OCI-LY1 (cell line): ENCODE data around the gene NOS3.

Source experiments
- H2AFZ ChIP-seq: fragments of 200-600 bp; sonication (generic), shearing (Covaris generic); 2 replicates; pipeline ENCODE4 v1.6.0; 2014; ENCODE audit warnings: antibody characterized with exemption, mild to moderate bottlenecking, low read length
- H3F3A ChIP-seq: fragments of 200-600 bp; sonication (generic), shearing (Covaris generic); 2 replicates; pipeline ENCODE4 v1.6.0; 2014; ENCODE audit warnings: mild to moderate bottlenecking, antibody characterized with exemption, low read length, moderate library complexity; ENCODE audit not compliant: insufficient read depth
- H3K27ac ChIP-seq: fragments of 200-600 bp; sonication (generic); 2 replicates; pipeline ENCODE4 v1.5.1; 2014; ENCODE audit warnings: low read length, mixed run types, mild to moderate bottlenecking, low read depth; ENCODE audit not compliant: poor library complexity, severe bottlenecking
- H3K27me3 ChIP-seq: fragments of 200-600 bp; sonication (generic); 2 replicates; pipeline ENCODE4 v1.6.0; 2014; ENCODE audit warnings: antibody characterized with exemption, mild to moderate bottlenecking, low read length, moderate library complexity; ENCODE audit not compliant: insufficient read depth
- H3K36me3 ChIP-seq: fragments of 200-600 bp; sonication (generic); 2 replicates; pipeline ENCODE4 v1.6.1; 2014; ENCODE audit warnings: mild to moderate bottlenecking, antibody characterized with exemption, low read length, moderate library complexity, mixed read lengths; ENCODE audit not compliant: insufficient read depth
- H3K4me1 ChIP-seq: fragments of 200-600 bp; sonication (generic); 2 replicates; pipeline ENCODE4 v1.5.1; 2014; ENCODE audit warnings: mild to moderate bottlenecking, low read length, moderate library complexity; ENCODE audit not compliant: insufficient read depth, severe bottlenecking
- H3K4me2 ChIP-seq: fragments of 200-600 bp; sonication (generic), shearing (Covaris generic); 2 replicates; pipeline ENCODE4 v1.6.1; 2014; ENCODE audit warnings: low read length
- H3K4me3 ChIP-seq: fragments of 200-600 bp; sonication (generic); 2 replicates; pipeline ENCODE4 v1.5.1; 2014; ENCODE audit warnings: low read length, low read depth, mild to moderate bottlenecking, mixed read lengths; ENCODE audit not compliant: poor library complexity, severe bottlenecking
- H3K79me2 ChIP-seq: fragments of 200-600 bp; shearing (Covaris generic); 2 replicates; pipeline ENCODE4 v1.6.1; 2016; ENCODE audit warnings: mixed run types, low read length, mixed read lengths; ENCODE audit not compliant: insufficient read depth
- H3K9ac ChIP-seq: fragments of 200-600 bp; sonication (generic), shearing (Covaris generic); 2 replicates; pipeline ENCODE4 v1.6.1; 2014; ENCODE audit warnings: mild to moderate bottlenecking, low read length, mixed read lengths
- H3K9me2 ChIP-seq: fragments of 200-600 bp; sonication (generic), shearing (Covaris generic); 2 replicates; pipeline ENCODE4 v1.6.1; 2014; ENCODE audit warnings: low read depth, mild to moderate bottlenecking, low read length, mixed read lengths
- H3K9me3 ChIP-seq: fragments of 200-600 bp; shearing (Covaris generic); 2 replicates; pipeline ENCODE4 v1.6.1; 2014; ENCODE audit warnings: low read length, mixed read lengths
- H4K20me1 ChIP-seq: fragments of 200-600 bp; sonication (generic), shearing (Covaris generic); 2 replicates; pipeline ENCODE4 v1.6.0; 2016; ENCODE audit warnings: mild to moderate bottlenecking, low read length; ENCODE audit not compliant: insufficient read depth
- CTCF ChIP-seq: fragments of 200-600 bp; sonication (generic), shearing (Covaris generic); IDR thresholded peaks from 2 replicates; pipeline ENCODE4 v1.5.1; 2017; ENCODE audit warnings: mild to moderate bottlenecking, antibody characterized with exemption, low read length, moderate library complexity, mixed read lengths
- EZH2 ChIP-seq: fragments of 200-600 bp; sonication (generic), shearing (Covaris generic); IDR thresholded peaks from 2 replicates; pipeline ENCODE4 v1.8.0; 2017; ENCODE audit warnings: borderline replicate concordance, mixed run types, mild to moderate bottlenecking, antibody characterized with exemption, low read length, moderate library complexity, mixed read lengths

Gene NOS3

DNA sequence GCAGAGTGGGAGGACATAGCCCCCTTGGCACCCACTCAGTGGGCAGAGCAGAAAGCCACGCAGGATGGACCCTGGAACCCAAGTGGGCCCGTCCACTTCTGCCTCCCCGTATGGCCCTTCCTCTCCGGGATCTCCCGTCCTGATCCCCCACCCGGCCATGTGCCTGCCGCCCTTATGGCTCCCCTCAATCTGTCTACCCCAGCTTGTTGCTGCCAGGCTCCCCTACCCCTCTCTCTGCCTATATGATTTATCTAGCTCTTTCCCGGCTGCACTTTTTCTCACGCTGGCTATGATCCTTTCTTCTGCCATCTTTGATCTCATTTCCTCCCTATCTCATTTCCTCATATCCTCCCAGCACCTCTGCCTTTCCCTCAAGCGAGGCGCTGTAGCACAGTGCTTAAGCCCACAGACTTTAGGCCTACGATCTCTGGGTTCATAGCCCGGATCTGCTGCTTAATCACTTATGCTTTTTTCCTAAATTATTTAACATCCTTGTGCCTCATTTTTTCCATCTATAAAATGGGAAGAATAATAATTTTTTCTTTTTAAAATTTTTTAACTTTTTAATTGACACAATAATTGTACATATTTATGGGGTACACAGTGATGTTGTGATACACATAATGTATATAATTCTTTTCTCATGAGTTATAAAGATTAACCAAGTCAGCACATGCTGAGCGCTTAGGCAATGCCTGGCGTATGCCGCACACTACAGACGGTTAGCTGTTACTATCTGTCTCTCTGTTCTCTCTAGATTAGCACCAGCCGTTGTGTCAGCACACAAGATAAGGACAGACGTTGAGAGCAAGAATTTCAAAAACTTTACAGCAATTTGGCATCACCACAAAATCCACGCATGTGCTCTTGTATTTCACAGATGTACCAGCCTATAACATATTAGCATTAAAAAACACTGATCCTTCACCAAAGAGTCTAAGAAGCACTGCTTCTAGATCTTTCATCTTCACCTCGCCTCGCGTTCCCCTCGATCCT lies 30.8 kb upstream of the NOS3 start:
- H3K79me2 ChIP-seq: no peaks in the 10 kb centered on the region
- H3K36me3 ChIP-seq: no peaks in the 10 kb centered on the region
- TF ChIP-seq EZH2 (no peak), CTCF (no peak)
- H3K4me1 ChIP-seq: no peaks in the 10 kb centered on the region
- H4K20me1 ChIP-seq: no peaks in the 10 kb centered on the region
- H2AFZ ChIP-seq: no peak overlapping the region
- H3K4me3 ChIP-seq: no peak overlapping the region
- no peaks in the 10 kb centered on the region for H3F3A ChIP-seq
- no peak overlapping the region for H3K9ac ChIP-seq
- H3K4me2 ChIP-seq: no peak overlapping the region
- no peaks in the 10 kb centered on the region for H3K9me3 ChIP-seq
- no peaks in the 10 kb centered on the region for H3K9me2 ChIP-seq
- no peak overlapping the region for H3K27ac ChIP-seq
- no peaks in the 10 kb centered on the region; the same call in 1 of the 2 replicates for H3K27me3 ChIP-seq

- no peaks in the 10 kb centered on the region for H3K27me3 ChIP-seq
- no peaks in the 10 kb centered on the region for H3K4me1 ChIP-seq
- H2AFZ ChIP-seq: no peak overlapping the region
- H3K4me3 ChIP-seq: no peak overlapping the region
- H3K9me3 ChIP-seq: no peaks in the 10 kb centered on the region
- no peaks in the 10 kb centered on the region for H3K79me2 ChIP-seq
- H3K4me2 ChIP-seq: no peak overlapping the region
- H3F3A ChIP-seq: no peaks in the 10 kb centered on the region
- H3K9me2 ChIP-seq: no peaks in the 10 kb centered on the region
- no peak for TF ChIP-seq EZH2
- TF ChIP-seq CTCF: no peak
- no peaks in the 10 kb centered on the region for H4K20me1 ChIP-seq
- H3K9ac ChIP-seq: no peak overlapping the region
- H3K27ac ChIP-seq: no peak overlapping the region
- H3K36me3 ChIP-seq: no peaks in the 10 kb centered on the region
These were observed 29.1 kb upstream of the NOS3 start for GRCh38 chr7:150961510-150962289.

- Histone ChIP-seq H3K9me3 (no peaks in the 10 kb centered on the region), H3F3A (no peaks in the 10 kb centered on the region), H4K20me1 (no peaks in the 10 kb centered on the region), H3K36me3 (no peaks in the 10 kb centered on the region), H3K27me3 (no peaks in the 10 kb centered on the region), H3K27ac (no peak overlapping the region), H3K79me2 (no peaks in the 10 kb centered on the region), H3K9me2 (no peaks in the 10 kb centered on the region), H3K4me3 (no peak overlapping the region), H3K4me1 (no peaks in the 10 kb centered on the region), H3K9ac (no peak overlapping the region), H3K4me2 (no peak overlapping the region), H2AFZ (no peak overlapping the region)
- TF ChIP-seq EZH2: no peak
- TF ChIP-seq CTCF: no peak
These were observed 28.6 kb upstream of the NOS3 start for GRCh38 chr7:150962290-150962552.
